NCI-H2029 (cell line): ENCODE data around the gene NEURL3.
"Not testable (repeated sequence)": the region's sequence is repeated elsewhere in the genome, so short reads cannot be mapped to it uniquely, and the experiment has no call there.

Experiments
- DNase-seq: peaks from one replicate; lab custom pipeline; 2025; lab: John Stamatoyannopoulos, UW

Gene NEURL3

GRCh38 chr2:96505231-96505889 lies at the start of gene NEURL3:
Gene NEURL3 (minus strand): TSS chr2:96505357. CDS start chr2:96505286, 71 bp downstream.
- DNase-seq, result no peak

- DNase-seq, result no peak
Observed at GRCh38 chr2:96554293-96555145, 49.4 kb upstream of the NEURL3 start.

GRCh38 chr2:96553957-96554292 lies 48.8 kb upstream of the NEURL3 start:
- DNase-seq, result not testable (repeated sequence)

GRCh38 chr2:96553176-96553956 lies 48.2 kb upstream of the NEURL3 start:
- no peak for DNase-seq

- DNase-seq, result no peak
Observed at GRCh38 chr2:96552315-96553175, 47.4 kb upstream of the NEURL3 start.

- DNase-seq, result no peak
Observed at GRCh38 chr2:96551605-96552314, 46.6 kb upstream of the NEURL3 start.

- no peak for DNase-seq
Observed at GRCh38 chr2:96550787-96551604, 45.8 kb upstream of the NEURL3 start.

- DNase-seq, result peak; percentile 66
Observed at GRCh38 chr2:96549967-96550786, 45.0 kb upstream of the NEURL3 start.

- DNase-seq, result no peak
Observed at GRCh38 chr2:96549466-96549785, 44.3 kb upstream of the NEURL3 start.

- no peak for DNase-seq
Observed at GRCh38 chr2:96548558-96549465, 43.7 kb upstream of the NEURL3 start.

GRCh38 chr2:96547731-96548171 lies 42.6 kb upstream of the NEURL3 start:
- DNase-seq, result no peak

GRCh38 chr2:96547203-96547641 lies 42.1 kb upstream of the NEURL3 start:
- DNase-seq, result no peak

- no peak for DNase-seq
Observed at GRCh38 chr2:96546797-96547196, 41.6 kb upstream of the NEURL3 start.

GRCh38 chr2:96546321-96546720 lies 41.2 kb upstream of the NEURL3 start:
- DNase-seq, result no peak

- DNase-seq, result no peak
Observed at GRCh38 chr2:96542357-96542977, 37.3 kb upstream of the NEURL3 start.

- no peak for DNase-seq
Observed at GRCh38 chr2:96541398-96542152, 36.4 kb upstream of the NEURL3 start.

GRCh38 chr2:96540136-96540535 lies 35.0 kb upstream of the NEURL3 start:
- no peak for DNase-seq
